K562 (cell line): ENCODE results near the gene SPDYA. TPM values are rescaled to one million over a fixed set of nuclear protein-coding genes. Genes with fewer than 3 reads are reported as not detected.
A peak's percentile ranks its signal among the peaks of the same experiment; 100 is the strongest.

Experiments used
- ATAC-seq: fragments of 200-7000 bp; cut with Tn5 transposase; 3 replicates; pipeline ENCODE4 v1.9.1; 2020; ENCODE audit warnings: moderate library complexity
- BruUV-seq: library from RNA; stranded (reverse); fragments of 400-500 nt; replicated peaks from 2 replicates; lab custom pipeline; 2021; lab: Mats Ljungman, UMichigan
- CTCF ChIA-PET: fragments of 300-600 bp; formaldehyde crosslinking; extraction: SDS; loops from one replicate; lab custom pipeline; 2021; ENCODE audit warnings: low intra/inter-chr PET ratio; lab: Yijun Ruan, JAX
- POLR2A ChIA-PET: fragments of 300-600, 350-650 bp; sonication (Branson Sonifier 250); formaldehyde crosslinking; extraction: SDS; loops from one replicate; lab custom pipeline; 2021; ENCODE audit warnings: antibody characterized with exemption, inconsistent platforms; lab: Yijun Ruan, JAX
- DNase-seq, 4 experiments: peaks; one replicate each; pipeline versions ENCODE4 v3.0.0 to v3.0.0-alpha.2; 2011 to 2018; ENCODE audit warnings: low spot score in 3 of 4, mixed read lengths in 3 of 4; ENCODE audit errors: extremely low read depth in 1 of 4
- FAIRE-seq: peaks from 2 replicates; lab custom pipeline; 2011; peaks lifted over from hg19 to GRCh38; lab: Jason Lieb, UNC
- H2AFZ ChIP-seq: 2 replicates; pipeline ENCODE4 v1.6.0; 2011; ENCODE audit warnings: low read depth, low read length, control low read depth, inconsistent platforms
- H3K27ac ChIP-seq: fragments of 200-600 bp; 3 replicates; pipeline ENCODE4 v1.8.0; 2011; ENCODE audit warnings: low read depth, mild to moderate bottlenecking, control low read depth, inconsistent platforms, low read length, moderate library complexity, mixed read lengths; ENCODE audit errors: extremely low read depth
- H3K27me3 ChIP-seq, 2 experiments: fragments of 300-600 bp in 1 of 2; 2 replicates in 1 of 2; 3 replicates in 1 of 2; pipeline versions ENCODE4 v1.6.0 to v1.8.0; 2011; ENCODE audit warnings: inconsistent platforms in 2 of 2, low read length in 2 of 2, mild to moderate bottlenecking in 1 of 2, mixed read lengths in 1 of 2, moderate library complexity in 1 of 2; ENCODE audit not compliant: control insufficient read depth in 2 of 2, insufficient read depth in 2 of 2
- H3K36me3 ChIP-seq: fragments of 300-600 bp; 3 replicates; pipeline ENCODE4 v1.8.0; 2011; ENCODE audit warnings: mild to moderate bottlenecking, low read length, inconsistent platforms; ENCODE audit not compliant: control insufficient read depth, insufficient read depth
- H3K4me1 ChIP-seq, 2 experiments: fragments of 200-600 bp in 1 of 2; replicated peaks in 1 of 2; 2 replicates in 1 of 2; 3 replicates in 1 of 2; pipeline versions ENCODE4 v1.5.1 to v1.8.0; 2011; ENCODE audit warnings: inconsistent platforms in 2 of 2, low read length in 2 of 2, mild to moderate bottlenecking in 1 of 2, mixed read lengths in 1 of 2, moderate library complexity in 1 of 2; ENCODE audit not compliant: control insufficient read depth in 2 of 2, insufficient read depth in 2 of 2
- H3K4me2 ChIP-seq: 2 replicates; pipeline ENCODE4 v1.6.1; 2011; ENCODE audit warnings: low read length, control low read depth, inconsistent platforms, mixed read lengths; ENCODE audit not compliant: insufficient read depth
- H3K4me3 ChIP-seq: fragments of 200-600 bp; sonication (generic), shearing (Covaris generic); 2 replicates; pipeline ENCODE4 v1.5.1; 2016; ENCODE audit warnings: control low read depth, inconsistent platforms
- H3K79me2 ChIP-seq: fragments of 200-600 bp; 3 replicates; pipeline ENCODE4 v1.8.0; 2011; ENCODE audit warnings: low read length, inconsistent platforms; ENCODE audit not compliant: control insufficient read depth, insufficient read depth
- H3K9ac ChIP-seq, 2 experiments: 2 replicates each; pipeline versions ENCODE4 v1.6.0 to v1.6.1; 2011; ENCODE audit warnings: low read depth in 2 of 2, low read length in 2 of 2, control low read depth in 1 of 2, inconsistent platforms in 1 of 2, mild to moderate bottlenecking in 1 of 2, mixed read lengths in 1 of 2; ENCODE audit not compliant: insufficient read depth in 1 of 2
- H3K9me1 ChIP-seq: one replicate; pipeline ENCODE4 v1.6.0; 2011; ENCODE audit warnings: inconsistent platforms, mild to moderate bottlenecking, low read length, moderate library complexity; ENCODE audit not compliant: control insufficient read depth, insufficient read depth
- H3K9me3 ChIP-seq: replicated peaks from 2 replicates; pipeline ENCODE4 v1.5.1; 2011; ENCODE audit warnings: low read depth, low read length, inconsistent platforms; ENCODE audit not compliant: control insufficient read depth, insufficient read depth
- H4K20me1 ChIP-seq: replicated peaks from 2 replicates; pipeline ENCODE4 v1.6.1; 2011; ENCODE audit warnings: low read length, inconsistent platforms, mixed read lengths; ENCODE audit not compliant: control insufficient read depth, insufficient read depth
- HDAC3 ChIP-seq: fragments of 450-650 bp; IDR thresholded peaks from 2 replicates; pipeline ENCODE4 v1.6.1; 2018; ENCODE audit warnings: borderline replicate concordance, mild to moderate bottlenecking, moderate library complexity; ENCODE audit not compliant: partially characterized antibody
- HNRNPL ChIP-seq: fragments of 200-400 bp; formaldehyde crosslinking; IDR thresholded peaks from 2 replicates; pipeline ENCODE4 v1.6.1; 2017; ENCODE audit warnings: low read depth, mild to moderate bottlenecking, low read length
- HNRNPLL ChIP-seq: fragments of 200-400 bp; formaldehyde crosslinking; IDR thresholded peaks from 2 replicates; pipeline ENCODE4 v1.6.1; 2017; ENCODE audit warnings: low read length, low read depth, mild to moderate bottlenecking; ENCODE audit not compliant: poor library complexity, severe bottlenecking
- JUN ChIP-seq, 2 experiments: sonication (generic) in 1 of 2; formaldehyde crosslinking in 1 of 2; IDR thresholded peaks; 2 replicates each; pipeline versions ENCODE4 v1.6.1 to v1.8.0; 2012 to 2022; ENCODE audit warnings: borderline replicate concordance in 2 of 2, mild to moderate bottlenecking in 2 of 2, improper control_type of control experiment in 1 of 2, low read depth in 1 of 2, low read length in 1 of 2, missing genetic modification reagents in 1 of 2
- RBM34 ChIP-seq: fragments of 200-400 bp; formaldehyde crosslinking; IDR thresholded peaks from 2 replicates; pipeline ENCODE4 v1.6.1; 2018; ENCODE audit warnings: low read length, borderline replicate concordance; ENCODE audit not compliant: insufficient read depth
- SUPT5H ChIP-seq: fragments of 450-650 bp; IDR thresholded peaks from 2 replicates; pipeline ENCODE4 v1.6.1; 2016
- ZNF146 ChIP-seq: IDR thresholded peaks from one replicate; pipeline ENCODE4 v1.6.1; 2018; ENCODE audit warnings: missing compliant biosample characterization; ENCODE audit not compliant: unreplicated experiment
- ZNF217 ChIP-seq: sonication (generic); formaldehyde crosslinking; IDR thresholded peaks from 2 replicates; pipeline ENCODE4 v1.8.0; 2022; ENCODE audit warnings: mild to moderate bottlenecking, missing genetic modification reagents
- WGBS: fragments of 100-300 bp; shearing (Covaris generic); methylation state at CpG from one replicate; pipeline ENCODE4 v1.1.6; 2016; ENCODE audit warnings: low coverage, mixed read lengths; ENCODE audit not compliant: insufficient coverage; ENCODE audit errors: missing lambda C conversion rate; 5-methylcytosine and 5-hydroxymethylcytosine counted together
- in situ Hi-C: fragments of 300-500 bp; cut with MboI; formaldehyde crosslinking; loops from 4 replicates; pipeline ENCODE4 v1.15.0; 2018; ENCODE audit warnings: inconsistent platforms, mixed read lengths
- intact Hi-C: fragments of 100-400 bp; cut with micrococcal nuclease; formaldehyde crosslinking; loops from 2 replicates; pipeline ENCODE4 v1.14.2; 2022
- polyA plus RNA-seq, 8 experiments: library from polyadenylated mRNA; depleted of rRNA in 4 of 8; stranded (reverse) in 5 of 8; unstranded in 3 of 8; fragments of >200 nt; fragmentation: Nextera tagmentation in 2 of 8; fragmentation: Illumina TruSeq in 1 of 8; extraction: Ambion mirVana in 2 of 8; extraction: Trizol in 1 of 8; gene quantifications; 2 replicates each; pipeline versions ENCODE4 v1.2.1 to v1.2.3, GENCODE V29; 2011 to 2014; ENCODE audit warnings: inconsistent platforms in 1 of 8, missing spikeins in 1 of 8
- total RNA-seq, 7 experiments: library from RNA; depleted of rRNA in 6 of 7; stranded (reverse); fragments of >200 nt in 6 of 7; fragmentation: Illumina TruSeq in 2 of 7; extraction: Trizol in 2 of 7; gene quantifications; 2 replicates each; pipeline versions ENCODE4 v1.2.1 to v1.2.3, GENCODE V29; 2011 to 2021; ENCODE audit warnings: low replicate concordance in 1 of 7

Gene SPDYA
- total and polyA plus RNA-seq, 9 of the 15 experiments (the other 6 are each of a cell fraction or from before 2014, with no cell fraction given): 0.05 to 1.6 (median 0.30) TPM; not detected in 1

DNA sequence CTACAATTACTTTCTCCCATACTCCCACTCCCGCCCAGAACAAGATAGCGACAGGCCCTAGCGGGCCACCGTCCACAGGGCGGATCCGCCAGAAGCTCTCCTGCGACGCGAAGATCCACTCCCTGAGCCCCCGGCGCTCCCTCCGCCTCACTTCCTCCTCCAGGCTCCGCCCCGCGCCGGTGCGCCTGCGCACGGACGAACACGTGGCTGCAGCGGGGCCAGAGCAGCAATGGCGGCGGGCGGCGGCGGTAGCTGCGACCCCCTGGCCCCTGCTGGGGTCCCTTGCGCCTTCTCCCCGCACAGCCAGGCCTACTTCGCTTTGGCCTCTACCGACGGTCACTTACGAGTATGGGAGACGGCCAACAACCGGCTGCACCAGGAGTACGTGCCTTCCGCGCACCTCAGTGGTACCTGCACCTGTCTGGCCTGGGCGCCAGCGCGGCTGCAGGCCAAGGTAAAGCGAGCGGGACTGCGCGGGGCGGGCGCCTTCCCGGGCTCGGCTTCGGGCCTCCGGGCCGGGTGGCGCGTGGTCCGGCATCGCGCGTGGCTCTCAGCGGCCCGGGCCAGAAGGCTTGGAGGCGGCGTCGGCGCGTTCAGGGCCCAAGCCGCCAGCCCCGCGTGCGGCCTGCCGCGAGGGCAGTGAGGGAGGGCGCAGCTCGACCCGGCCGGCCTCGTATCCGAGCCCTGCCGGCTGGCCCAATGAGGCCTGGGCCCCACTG lies 84.0 kb downstream of the SPDYA start, which contains the start of gene WDR43 (continued):
- TF ChIP-seq RBM34 (no peak), JUN (IDR thresholded peaks at IDR 0.05; ENCODE audit: borderline replicate concordance, low read depth, low read length) (peak; percentile 52; the same call in 1 of the 2 replicates), JUN (CRISPR knock-in tag; IDR thresholded peaks at IDR 0.05; ENCODE audit: borderline replicate concordance) (no peak), HDAC3 (no peak), SUPT5H (peak; percentile 93), ZNF217 (CRISPR knock-in tag) (no peak), HNRNPLL (peak; percentile 52), HNRNPL (peak; percentile 47; the same call in 1 of the 2 replicates), ZNF146 (no peak)

DNA sequence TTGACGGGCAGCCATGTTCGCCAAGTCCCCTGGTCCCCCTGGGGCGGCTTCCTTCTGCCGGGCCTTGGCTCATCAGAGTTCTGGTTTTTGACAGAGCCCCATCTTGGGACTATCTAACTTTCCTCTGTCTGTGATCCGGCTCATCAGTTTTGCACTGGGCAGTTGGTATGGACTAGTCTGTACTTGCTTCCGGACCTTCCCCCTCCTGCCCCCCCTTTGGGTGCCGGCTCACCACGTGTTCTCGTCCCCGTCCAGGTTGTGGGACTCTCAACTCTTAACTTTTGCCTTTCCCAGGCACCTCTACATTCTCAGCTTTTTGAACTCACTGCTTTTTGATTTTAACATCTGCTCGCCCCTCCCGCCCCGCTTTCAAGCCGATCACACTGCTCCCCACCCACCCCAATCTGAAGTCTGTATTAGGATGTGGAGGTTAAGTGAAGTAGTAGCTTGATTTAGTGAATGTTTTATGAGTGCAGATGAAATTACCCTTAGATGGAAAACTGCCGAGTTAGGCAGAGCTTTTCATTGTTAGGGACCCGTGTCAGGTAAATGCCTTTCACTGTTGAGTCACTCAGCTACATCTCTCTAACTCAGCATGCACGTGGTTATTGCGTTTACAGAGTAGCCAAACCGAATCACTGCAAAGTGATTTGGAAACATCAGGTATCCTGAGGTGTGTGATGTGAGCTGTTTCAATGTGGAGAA lies 84.7 kb downstream of the SPDYA start:
- Histone ChIP-seq H3K9me3 (no peaks in the 10 kb centered on the region), H3K36me3 (peaks cover 43% of the 10 kb centered on the region), H4K20me1 (peaks cover 28% of the 10 kb centered on the region), H3K4me1 (peaks cover 7 to 21% of the 10 kb centered on the region in 2 experiments; a peak in 4 of 5 replicates), H3K9me1 (no peaks in the 10 kb centered on the region), H3K4me2 (peak overlapping the region; percentile 98), H3K4me3 (peak overlapping the region; percentile 94), H3K27me3 (no peaks in the 10 kb centered on the region), H3K27ac (peak overlapping the region; percentile 97), H3K9ac (peak overlapping the region; percentile 98 to 100), H3K79me2 (peaks cover 60% of the 10 kb centered on the region), H2AFZ (peak overlapping the region; percentile 87)
- ATAC-seq (peak; percentile 71), FAIRE-seq (peak; percentile 77), DNase-seq (peak in 2 of 4 experiments; percentile 72 to 73)
- WGBS: under 1% methylated on average over 19 of the region's 19 CpGs
- intact Hi-C loops (loop anchor here (2.0 to 5.0 kb wide), 2 partner anchors 25 to 68 kb away; partner anchors contain the start of gene TRMT61B), in situ Hi-C loops (no loop called here)
- CTCF ChIA-PET: no interaction called here
- no TSS peak for BruUV-seq
- POLR2A ChIA-PET: interaction anchor here (1.1 to 3.6 kb wide), 7 partner anchors 9 to 143 kb away, joined by 3 to 30 read pairs (median 9); partner anchors contain the start of genes PPP1CB and TRMT61B
